Measurements from ENCODE around the gene C1orf167.

C1orf167 gene

GRCh38 chr1:11833497-11833896 is 71.5 kb downstream of the C1orf167 start:
- H3K4me3 ChIP-seq (ENCODE audit: low read depth, low read length), result no peak overlapping the region

GRCh38 chr1:11833900-11834299 is 71.9 kb downstream of the C1orf167 start:
- no peak overlapping the region for H3K4me3 ChIP-seq (ENCODE audit: low read depth, low read length)

GRCh38 chr1:11835441-11836225 is 73.6 kb downstream of the C1orf167 start:
- no peak overlapping the region for H3K4me3 ChIP-seq (ENCODE audit: low read depth, low read length)

GRCh38 chr1:11836955-11837766 is 75.2 kb downstream of the C1orf167 start:
- H3K4me3 ChIP-seq (ENCODE audit: low read depth, low read length), result no peak overlapping the region

DNA sequence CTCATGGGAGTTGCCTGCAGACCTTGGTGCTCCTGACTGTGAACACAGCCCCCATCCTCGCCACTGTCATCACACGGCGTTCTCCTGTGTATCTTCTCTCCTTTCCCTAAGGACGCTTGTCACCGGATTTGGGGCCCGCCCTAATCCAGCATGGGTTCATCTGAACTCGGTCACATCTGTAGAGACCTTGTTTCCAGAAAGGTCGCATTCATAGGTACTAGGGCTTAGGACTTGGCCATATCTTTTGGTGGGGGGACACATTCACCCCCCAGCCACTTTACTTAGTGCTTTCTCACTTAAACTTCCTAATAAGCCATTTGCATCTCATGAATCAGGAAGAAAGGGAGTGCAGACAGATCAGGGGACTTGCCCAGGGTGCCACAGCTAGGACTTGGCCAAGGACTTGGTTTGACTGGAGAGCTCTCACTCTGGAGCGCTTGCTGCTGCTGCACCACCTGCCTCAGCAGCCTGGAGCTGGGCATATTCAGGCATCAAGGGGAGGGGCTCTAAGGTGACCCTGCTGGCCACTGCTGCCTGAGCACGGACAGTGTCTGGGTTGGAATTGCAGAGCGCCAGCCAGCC is 75.9 kb downstream of the C1orf167 start:
- H3K4me3 ChIP-seq (ENCODE audit: low read depth, low read length), result no peak overlapping the region

- no peak overlapping the region for H3K4me3 ChIP-seq (ENCODE audit: low read depth, low read length)
Observed at GRCh38 chr1:11838349-11839272, 76.6 kb downstream of the C1orf167 start.

Measured in iPS-11a (cell line).